T-helper 1 cell treated with Interleukin-12 subunit alpha and Interleukin-12 subunit beta and Interleukin-4 antibody, amounts not matched to agents 30 ng/mL and 1 ng/mL, for 36 hours (primary cell): ENCODE measurements around the gene MRGPRX1. TPM values are rescaled to one million over a fixed set of nuclear protein-coding genes. Genes with fewer than 3 reads are reported as not detected.

ENCODE experiments used
- total RNA-seq: library from RNA; stranded (reverse); gene quantifications from 2 replicates; pipeline ENCODE4 v1.2.3, GENCODE V29; 2022

Gene MRGPRX1
- total RNA-seq, 1 donor from 2014 or later, result not detected

Other genes starting within 250 kb of the MRGPRX1 start
- 0.46 and 1.3 TPM in 2 replicates for gene TMEM86A, start 240.6 kb downstream of the MRGPRX1 start, total RNA-seq
- gene IGSF22, start 213.2 kb downstream of the MRGPRX1 start, total RNA-seq, result 0.85 and 1.0 TPM in 2 replicates
- gene PTPN5, start 147.6 kb downstream of the MRGPRX1 start, total RNA-seq, result not detected in 2 replicates
- 0.17 TPM in 2 replicates for gene MRGPRX2, start 121.3 kb upstream of the MRGPRX1 start, total RNA-seq
- gene ZDHHC13, start 177.8 kb upstream of the MRGPRX1 start, total RNA-seq, result 23.6 and 27.4 TPM in 2 replicates